ENCODE results near the gene VDR.

The VDR gene

GRCh38 chr12:47808574-47809365 lies 96.0 kb downstream of the VDR start:
- TF ChIP-seq CTCF (conservative IDR thresholded peaks at IDR 0.05; ENCODE audit: low read length) (peak; percentile 44), EZH2phosphoT487 (IDR thresholded peaks at IDR 0.05; ENCODE audit: borderline replicate concordance) (no peak)
- Histone ChIP-seq H3K36me3 (ENCODE audit: insufficient read depth, low read length) (peaks cover 19% of the 10 kb centered on the region; the same call in 1 of the 2 replicates), H3K79me2 (ENCODE audit: insufficient read depth, low read length) (peaks cover 97% of the 10 kb centered on the region), H3K9me3 (ENCODE audit: insufficient read depth, low read depth, low read length) (no peaks in the 10 kb centered on the region), H3K9ac (ENCODE audit: low read depth, low read length, poor library complexity, severe bottlenecking) (peak overlapping the region; percentile 56), H2AFZ (ENCODE audit: low read length) (no peak overlapping the region), H3K4me2 (ENCODE audit: low read depth, low read length, poor library complexity, severe bottlenecking) (peak overlapping the region; percentile 83), H3K27me3 (ENCODE audit: insufficient read depth, low read length, poor library complexity, severe bottlenecking) (no peaks in the 10 kb centered on the region), H3K4me1 (ENCODE audit: insufficient read depth, low read length, poor library complexity, severe bottlenecking) (peaks cover 69% of the 10 kb centered on the region), H3K4me3 (ENCODE audit: low read length, poor library complexity, severe bottlenecking) (peak overlapping the region; percentile 53), H3F3A (ENCODE audit: low read depth) (peaks cover 12% of the 10 kb centered on the region; the same call in 1 of the 2 replicates), H3K9me2 (replicated peaks; ENCODE audit: low read depth, low read length) (no peaks in the 10 kb centered on the region), H4K20me1 (ENCODE audit: insufficient read depth, low read length, poor library complexity, severe bottlenecking) (peaks cover 54% of the 10 kb centered on the region)

GRCh38 chr12:47808050-47808449 lies 96.7 kb downstream of the VDR start:
- H3K36me3 ChIP-seq (ENCODE audit: insufficient read depth, low read length), result peaks cover 24% of the 10 kb centered on the region; the same call in 1 of the 2 replicates
- peak overlapping the region; percentile 53 for H3K4me3 ChIP-seq (ENCODE audit: low read length, poor library complexity, severe bottlenecking)
- H3F3A ChIP-seq (ENCODE audit: low read depth), result peaks cover 12% of the 10 kb centered on the region; the same call in 1 of the 2 replicates
- H3K9me2 ChIP-seq (replicated peaks; ENCODE audit: low read depth, low read length), result no peaks in the 10 kb centered on the region
- TF ChIP-seq EZH2phosphoT487 (IDR thresholded peaks at IDR 0.05; ENCODE audit: borderline replicate concordance) (no peak), CTCF (conservative IDR thresholded peaks at IDR 0.05; ENCODE audit: low read length) (no peak)
- peaks cover 97% of the 10 kb centered on the region for H3K79me2 ChIP-seq (ENCODE audit: insufficient read depth, low read length)
- peak overlapping the region; percentile 56 for H3K9ac ChIP-seq (ENCODE audit: low read depth, low read length, poor library complexity, severe bottlenecking)
- no peaks in the 10 kb centered on the region for H3K27me3 ChIP-seq (ENCODE audit: insufficient read depth, low read length, poor library complexity, severe bottlenecking)
- no peak overlapping the region for H2AFZ ChIP-seq (ENCODE audit: low read length)
- peaks cover 61% of the 10 kb centered on the region for H4K20me1 ChIP-seq (ENCODE audit: insufficient read depth, low read length, poor library complexity, severe bottlenecking)
- peak overlapping the region; percentile 83 for H3K4me2 ChIP-seq (ENCODE audit: low read depth, low read length, poor library complexity, severe bottlenecking)
- H3K4me1 ChIP-seq (ENCODE audit: insufficient read depth, low read length, poor library complexity, severe bottlenecking), result peaks cover 70% of the 10 kb centered on the region
- H3K9me3 ChIP-seq (ENCODE audit: insufficient read depth, low read depth, low read length), result no peaks in the 10 kb centered on the region

- Histone ChIP-seq H3K36me3 (ENCODE audit: insufficient read depth, low read length) (peaks cover 26% of the 10 kb centered on the region; the same call in 1 of the 2 replicates), H3F3A (ENCODE audit: low read depth) (peaks cover 12% of the 10 kb centered on the region; the same call in 1 of the 2 replicates), H3K4me3 (ENCODE audit: low read length, poor library complexity, severe bottlenecking) (peak overlapping the region; percentile 53), H3K27me3 (ENCODE audit: insufficient read depth, low read length, poor library complexity, severe bottlenecking) (no peaks in the 10 kb centered on the region), H3K9me3 (ENCODE audit: insufficient read depth, low read depth, low read length) (no peaks in the 10 kb centered on the region), H3K9me2 (replicated peaks; ENCODE audit: low read depth, low read length) (no peaks in the 10 kb centered on the region), H4K20me1 (ENCODE audit: insufficient read depth, low read length, poor library complexity, severe bottlenecking) (peaks cover 65% of the 10 kb centered on the region), H3K4me2 (ENCODE audit: low read depth, low read length, poor library complexity, severe bottlenecking) (peak overlapping the region; percentile 83), H2AFZ (ENCODE audit: low read length) (no peak overlapping the region), H3K4me1 (ENCODE audit: insufficient read depth, low read length, poor library complexity, severe bottlenecking) (peaks cover 73% of the 10 kb centered on the region), H3K79me2 (ENCODE audit: insufficient read depth, low read length) (peaks cover 100% of the 10 kb centered on the region), H3K9ac (ENCODE audit: low read depth, low read length, poor library complexity, severe bottlenecking) (peak overlapping the region; percentile 56)
- TF ChIP-seq EZH2phosphoT487 (IDR thresholded peaks at IDR 0.05; ENCODE audit: borderline replicate concordance), result no peak
- no peak for TF ChIP-seq CTCF (conservative IDR thresholded peaks at IDR 0.05; ENCODE audit: low read length)
These were observed 97.5 kb downstream of the VDR start for GRCh38 chr12:47807338-47807737.

Data from Loucy (cell line).